M059J (cell line): ENCODE results near the gene MRPL28. TPM values are rescaled to one million over a fixed set of nuclear protein-coding genes. Genes with fewer than 3 reads are reported as not detected.
"Not testable (repeated sequence)": the region's sequence is repeated elsewhere in the genome, so short reads cannot be mapped to it uniquely, and the experiment has no call there.

Experiments used
- DNase-seq: peaks from one replicate; pipeline ENCODE4 v3.0.0-alpha.2; 2012; ENCODE audit warnings: low read depth
- total RNA-seq: library from RNA; depleted of rRNA; stranded (reverse); fragments of >200 nt; shearing (Covaris generic); gene quantifications from 2 replicates; pipeline ENCODE4 v1.2.3, GENCODE V29; 2014

MRPL28 gene
- total RNA-seq, 1 experiment from 2014 or later = 177 TPM

DNA sequence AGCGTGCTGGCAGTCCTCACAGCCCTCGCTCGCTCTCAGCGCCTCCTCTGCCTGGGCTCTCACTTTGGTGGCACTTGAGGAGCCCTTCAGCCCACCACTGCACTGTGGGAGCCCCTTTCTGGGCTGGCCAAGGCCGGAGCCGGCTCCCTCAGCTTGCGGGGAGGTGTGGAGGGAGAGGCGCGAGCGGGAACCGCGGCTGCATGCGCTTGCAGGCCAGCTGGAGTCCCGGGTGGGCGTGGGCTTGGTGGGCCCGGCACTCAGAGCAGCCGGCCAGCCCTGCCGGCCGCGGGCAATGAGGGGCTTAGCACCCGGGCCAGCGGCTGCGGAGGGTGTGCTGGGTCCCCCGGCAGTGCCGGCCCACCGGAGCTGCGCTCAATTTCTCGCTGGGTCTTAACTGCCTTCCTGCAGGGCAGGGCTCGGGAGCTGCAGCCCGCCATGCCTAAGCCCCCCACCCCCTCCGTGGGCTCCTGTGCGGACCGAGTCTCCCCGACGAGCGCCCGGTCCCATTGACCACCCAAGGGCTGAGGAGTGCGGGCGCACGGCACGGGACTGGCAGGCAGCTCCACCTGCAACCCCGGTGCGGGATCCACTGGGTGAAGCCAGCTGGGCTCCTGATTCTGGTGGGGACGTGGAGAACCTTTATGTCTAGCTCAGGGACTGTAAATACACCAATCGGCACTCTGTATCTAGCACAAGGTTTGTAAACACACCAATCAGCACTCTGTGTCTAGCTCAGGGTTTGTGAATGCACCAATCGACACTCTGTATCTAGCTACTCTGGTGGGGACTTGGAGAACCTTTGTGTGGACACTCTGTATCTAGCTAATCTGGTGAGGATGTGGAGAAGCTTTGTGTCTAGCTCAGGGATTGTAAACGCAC, 29.0 kb downstream of the MRPL28 start:
- not testable (repeated sequence) for DNase-seq

DNA sequence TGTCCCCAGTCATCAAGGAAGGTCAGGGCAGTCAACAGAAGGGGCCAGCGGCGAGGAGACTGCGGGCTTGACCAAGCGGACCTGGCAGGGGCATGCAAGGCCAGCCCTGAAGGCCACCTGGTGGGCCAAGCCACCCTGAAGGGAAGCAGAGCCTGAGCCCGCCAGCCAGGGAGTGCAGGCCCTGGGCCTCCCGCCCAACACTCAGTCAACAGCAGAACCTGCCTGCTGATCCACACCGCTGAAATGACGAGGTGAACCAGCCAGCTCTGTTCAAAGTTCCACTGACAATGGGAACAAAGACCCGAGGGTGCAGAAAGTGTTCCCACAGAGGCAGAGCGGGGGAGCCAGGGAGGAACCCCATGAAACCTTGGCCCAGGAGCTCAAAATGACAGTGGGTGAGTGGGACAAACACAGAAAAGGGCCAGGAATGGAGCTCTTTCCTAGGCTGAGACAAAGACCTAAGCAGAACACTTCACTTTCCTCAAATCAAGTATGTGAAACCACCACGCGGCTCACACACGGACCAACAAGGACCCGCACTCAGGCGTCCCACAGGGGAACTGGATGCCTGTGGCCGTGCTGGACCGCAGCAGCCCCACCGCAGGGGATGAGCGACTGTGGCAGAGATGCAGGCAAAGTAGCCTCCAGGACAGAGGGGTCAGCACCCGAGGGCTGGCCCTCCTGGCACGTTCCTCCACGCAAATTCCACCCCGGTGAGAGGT, 29.8 kb downstream of the MRPL28 start:
- DNase-seq = no peak

DNA sequence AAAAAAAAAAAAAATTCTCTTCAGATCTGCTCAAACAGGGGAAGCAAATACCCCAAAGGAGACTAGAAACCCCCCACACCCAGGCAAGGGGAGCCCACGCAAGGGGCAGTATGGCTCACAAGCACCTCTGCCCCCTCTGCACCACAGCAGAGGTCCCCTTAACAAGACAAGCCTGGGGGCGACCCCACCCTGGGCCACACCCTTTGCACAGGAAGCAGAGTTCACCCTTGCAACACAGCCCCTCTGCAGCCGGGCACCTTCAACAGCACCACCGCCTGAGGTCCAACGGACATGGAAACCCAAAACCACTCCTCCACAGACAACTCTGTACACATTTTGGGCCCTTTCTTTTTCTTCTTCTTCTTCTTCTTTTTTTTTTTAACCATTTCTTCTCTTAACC, 30.7 kb downstream of the MRPL28 start:
- no peak for DNase-seq

DNA sequence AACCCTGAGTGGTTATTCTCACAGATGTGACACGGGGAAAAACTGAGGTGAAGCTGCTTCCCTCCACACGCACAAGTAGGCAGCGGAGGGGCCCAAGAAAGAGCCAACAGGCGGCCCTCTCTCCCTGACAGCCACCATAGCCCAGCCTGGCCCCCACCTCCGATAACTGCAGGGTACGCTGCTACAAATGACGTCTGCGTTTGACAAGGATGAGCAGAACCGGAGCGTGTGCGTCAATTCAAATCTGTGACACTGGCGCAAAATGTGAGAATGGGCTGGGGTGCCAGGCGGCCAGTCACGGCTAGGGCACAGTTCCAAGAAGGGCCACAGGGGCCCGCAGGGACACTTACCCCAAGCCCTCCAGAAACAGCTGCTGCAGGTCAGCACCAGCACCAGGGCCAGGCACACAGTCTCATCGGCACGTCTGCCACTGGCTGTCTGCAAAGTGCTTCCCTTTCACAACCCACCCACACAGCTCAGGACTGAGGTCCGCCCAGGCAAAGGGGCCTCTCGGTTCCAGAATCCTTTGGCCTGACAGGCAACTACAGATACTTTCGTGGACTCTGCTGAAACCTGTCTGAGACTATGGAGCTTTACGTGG, 32.3 kb downstream of the MRPL28 start:
- no peak for DNase-seq

DNA sequence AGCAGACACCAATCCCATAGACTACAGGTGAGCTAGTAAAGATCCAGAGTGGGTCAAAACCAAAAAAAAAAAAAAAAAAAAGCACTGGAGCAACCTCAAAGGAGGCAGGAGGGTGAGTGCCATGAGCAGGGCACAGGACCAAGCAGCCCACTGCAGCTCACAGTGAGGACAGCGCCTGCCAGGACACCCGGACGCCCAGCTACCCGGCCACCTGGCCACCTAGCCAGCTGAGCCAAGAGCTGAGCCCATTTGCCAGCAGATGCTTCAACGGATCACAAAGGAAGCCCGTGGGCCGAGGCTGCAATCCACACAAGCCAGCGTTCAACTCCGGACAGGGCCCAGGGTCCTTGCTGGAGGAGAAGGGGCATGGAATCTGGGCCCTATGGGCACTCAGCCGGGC, 32.9 kb downstream of the MRPL28 start:
- DNase-seq = no peak

DNA sequence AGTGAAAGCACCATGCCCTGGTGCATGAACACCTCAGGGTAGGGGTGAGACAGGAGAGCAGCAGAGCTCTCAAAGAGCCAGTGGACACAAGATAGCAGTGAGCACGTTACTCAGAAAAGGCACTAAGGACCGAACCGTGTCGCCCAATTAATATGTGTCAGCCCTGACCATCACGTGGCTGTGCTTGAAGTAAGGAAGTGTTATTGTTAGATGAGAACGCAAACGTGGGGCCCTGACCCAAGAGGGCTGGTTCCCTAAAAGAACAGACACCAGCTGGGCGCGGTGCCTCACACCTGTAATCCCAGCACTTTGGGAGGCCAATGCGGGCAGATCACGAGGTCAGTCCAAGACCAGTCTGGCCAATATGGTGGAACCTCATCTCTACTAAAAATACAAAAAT, 34.1 kb downstream of the MRPL28 start:
- no peak for DNase-seq

DNA sequence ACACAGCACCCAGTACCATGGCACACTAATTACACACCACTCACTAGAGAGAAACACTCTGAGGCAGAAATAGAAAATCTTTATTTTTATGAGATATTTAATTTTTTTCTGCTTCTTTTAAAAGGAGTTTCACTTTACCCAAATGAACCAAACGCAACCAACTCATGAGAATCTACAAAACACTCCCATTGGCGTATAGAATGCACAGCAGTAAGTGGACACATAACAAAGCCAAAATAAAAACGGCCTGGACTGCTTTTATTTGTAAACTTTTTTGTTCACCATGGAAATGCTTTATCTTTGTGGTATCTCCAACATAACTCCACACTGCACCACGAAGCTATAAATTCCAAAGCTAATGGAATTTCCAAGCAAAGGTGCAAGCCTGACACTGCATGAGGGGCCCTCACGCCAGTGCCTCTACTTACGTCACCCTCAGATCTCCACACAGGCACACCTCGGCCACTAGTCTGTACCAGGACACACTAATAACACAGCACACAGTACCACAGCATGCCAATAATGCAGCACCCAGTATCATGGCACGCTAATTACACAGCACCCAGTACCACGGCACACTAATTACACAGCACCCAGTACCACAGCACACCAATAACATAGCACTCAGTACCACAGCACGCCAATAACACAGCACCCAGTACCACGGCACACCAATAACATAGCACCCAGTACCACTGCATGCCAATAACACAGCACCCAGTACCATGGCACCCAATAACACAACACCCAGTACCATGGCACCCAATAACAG, 35.3 kb downstream of the MRPL28 start:
- peak; percentile 68 for DNase-seq

DNA sequence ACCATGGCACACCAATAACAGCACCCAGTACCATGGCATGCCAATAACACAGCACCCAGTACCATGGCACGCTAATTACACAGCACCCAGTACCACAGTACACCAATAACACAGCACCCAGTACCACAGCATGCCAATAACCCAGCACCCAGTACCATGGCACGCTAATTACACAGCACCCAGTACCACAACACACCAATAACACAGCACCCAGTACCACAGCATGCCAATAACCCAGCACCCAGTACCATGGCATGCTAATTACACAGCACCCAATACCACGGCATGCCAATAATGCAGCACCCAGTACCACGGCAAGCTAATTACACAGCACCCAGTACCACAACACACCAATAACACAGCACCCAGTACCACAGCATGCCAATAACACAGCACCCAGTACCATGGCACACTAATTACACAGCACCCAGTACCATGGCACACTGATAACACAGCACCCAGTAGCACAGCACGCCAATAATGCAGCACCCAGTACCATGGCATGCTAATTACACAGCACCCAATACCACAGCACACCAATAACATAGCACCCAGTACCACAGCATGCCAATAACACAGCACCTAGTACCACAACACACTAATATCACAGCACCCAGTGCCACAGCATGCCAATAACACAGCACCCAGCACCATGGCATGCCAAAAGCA, 36.0 kb downstream of the MRPL28 start:
- not testable (repeated sequence) for DNase-seq

DNA sequence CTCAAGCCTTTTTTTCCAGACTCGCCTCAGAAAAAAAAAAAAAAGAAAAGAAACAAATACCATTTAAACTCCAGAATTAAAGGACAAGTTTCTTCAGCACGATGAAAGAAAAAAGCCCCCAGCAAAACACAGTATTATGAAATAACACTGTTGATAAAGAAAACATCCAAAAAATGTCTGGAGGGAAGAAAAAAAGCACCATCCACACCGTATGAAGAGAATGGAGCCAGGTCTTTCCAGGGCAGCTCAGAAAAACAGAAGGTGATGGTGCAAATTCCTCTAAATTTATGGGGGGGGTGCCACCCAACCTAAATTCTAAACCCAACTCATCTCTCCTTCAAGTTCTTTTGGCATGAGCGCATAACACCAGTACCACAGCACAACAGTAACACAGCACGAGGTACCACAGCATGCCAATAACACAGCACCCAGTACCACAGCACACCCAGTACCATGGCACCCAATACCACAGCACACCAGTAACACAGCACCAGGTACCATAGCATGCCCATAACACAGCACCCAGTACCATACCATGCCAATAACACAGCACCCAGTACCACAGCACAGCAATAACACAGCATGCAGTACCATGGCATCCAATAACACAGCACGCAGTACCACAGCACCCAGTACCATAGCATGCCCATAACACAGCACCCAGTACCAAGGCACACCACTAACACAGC, 36.8 kb downstream of the MRPL28 start:
- DNase-seq = no peak

DNA sequence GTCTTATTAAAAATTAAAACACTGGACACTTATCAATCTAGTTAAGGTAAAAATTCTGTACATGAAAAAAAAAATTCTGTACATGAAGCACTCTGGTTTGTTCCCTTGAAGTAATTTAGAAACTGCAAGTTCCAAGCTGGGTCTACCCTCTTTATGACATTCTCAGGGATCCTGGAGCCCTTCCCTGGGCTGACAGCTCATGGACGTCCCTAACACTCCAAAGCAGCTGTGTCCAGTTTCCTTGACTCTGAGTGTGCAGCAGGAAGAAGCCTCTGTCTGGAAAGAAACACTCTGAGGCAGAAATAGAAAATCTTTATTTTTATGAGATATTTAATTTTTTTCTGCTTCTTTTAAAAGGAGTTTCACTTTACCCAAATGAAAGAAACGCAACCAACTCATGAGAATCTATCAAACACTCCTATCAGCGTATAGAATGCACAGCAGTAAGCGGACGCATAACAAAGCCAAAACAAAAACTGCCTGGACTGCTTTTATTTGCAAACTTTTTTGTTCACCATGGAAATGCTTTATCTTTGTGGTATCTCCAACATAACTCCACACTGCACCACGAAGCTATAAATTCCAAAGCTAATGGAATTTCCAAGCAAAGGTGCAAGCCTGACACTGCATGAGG, 39.0 kb downstream of the MRPL28 start:
- peak; percentile 60 for DNase-seq

DNA sequence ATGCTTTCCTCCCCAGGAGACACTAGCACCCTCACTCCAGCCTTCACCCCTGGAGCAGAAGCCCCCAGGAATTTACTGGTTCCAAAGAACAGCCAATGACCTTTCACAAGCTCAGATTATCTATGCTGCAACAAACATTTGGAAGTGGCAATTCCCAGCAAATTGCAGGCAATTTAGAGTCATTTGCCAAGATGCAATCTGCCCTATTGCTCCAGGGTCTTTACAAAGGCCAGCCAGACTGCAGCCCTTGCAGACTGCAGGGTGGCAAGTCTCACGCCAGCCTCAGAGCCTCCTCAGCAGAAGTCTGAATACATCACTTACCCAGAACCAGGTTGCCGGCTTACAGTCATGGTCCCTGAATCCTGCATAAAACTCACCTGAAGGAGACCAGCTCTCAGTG, 39.6 kb downstream of the MRPL28 start:
- DNase-seq = no peak

DNA sequence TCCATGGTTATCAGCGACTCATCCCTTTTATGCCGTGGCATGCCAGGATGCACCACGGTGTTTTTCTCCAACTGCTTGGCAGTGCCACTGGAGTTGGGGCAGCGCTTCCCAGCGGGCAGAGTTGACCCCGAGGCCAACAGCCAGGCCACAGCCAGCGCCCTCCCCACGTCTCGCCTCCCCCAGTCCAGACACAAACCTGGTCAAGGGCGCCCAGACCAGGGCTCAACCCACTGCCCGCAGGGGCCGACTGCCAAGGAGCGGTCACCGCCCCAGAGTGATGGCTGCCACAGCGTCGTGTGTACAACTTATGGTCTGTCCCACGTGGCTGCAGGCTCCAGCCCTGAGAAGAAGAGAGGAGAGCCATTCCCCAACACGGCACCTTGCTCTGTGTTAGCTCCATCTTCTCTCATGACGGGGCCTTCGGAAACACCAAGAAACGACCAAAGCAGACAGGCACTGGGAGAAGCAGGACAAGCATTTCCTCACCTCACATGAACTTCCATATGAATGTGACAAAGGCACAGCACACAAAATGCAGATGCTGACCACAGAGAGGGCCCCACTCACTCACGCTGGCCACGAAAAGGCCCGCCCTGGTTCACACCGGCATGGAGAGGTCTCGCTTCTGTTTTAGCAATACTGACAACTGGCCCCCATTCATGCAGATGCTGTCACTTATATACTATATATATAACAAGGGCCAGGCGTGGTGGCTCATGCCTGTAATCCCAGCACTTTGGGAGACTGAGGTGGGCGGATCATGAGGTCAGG, 44.8 kb downstream of the MRPL28 start:
- DNase-seq = no peak

DNA sequence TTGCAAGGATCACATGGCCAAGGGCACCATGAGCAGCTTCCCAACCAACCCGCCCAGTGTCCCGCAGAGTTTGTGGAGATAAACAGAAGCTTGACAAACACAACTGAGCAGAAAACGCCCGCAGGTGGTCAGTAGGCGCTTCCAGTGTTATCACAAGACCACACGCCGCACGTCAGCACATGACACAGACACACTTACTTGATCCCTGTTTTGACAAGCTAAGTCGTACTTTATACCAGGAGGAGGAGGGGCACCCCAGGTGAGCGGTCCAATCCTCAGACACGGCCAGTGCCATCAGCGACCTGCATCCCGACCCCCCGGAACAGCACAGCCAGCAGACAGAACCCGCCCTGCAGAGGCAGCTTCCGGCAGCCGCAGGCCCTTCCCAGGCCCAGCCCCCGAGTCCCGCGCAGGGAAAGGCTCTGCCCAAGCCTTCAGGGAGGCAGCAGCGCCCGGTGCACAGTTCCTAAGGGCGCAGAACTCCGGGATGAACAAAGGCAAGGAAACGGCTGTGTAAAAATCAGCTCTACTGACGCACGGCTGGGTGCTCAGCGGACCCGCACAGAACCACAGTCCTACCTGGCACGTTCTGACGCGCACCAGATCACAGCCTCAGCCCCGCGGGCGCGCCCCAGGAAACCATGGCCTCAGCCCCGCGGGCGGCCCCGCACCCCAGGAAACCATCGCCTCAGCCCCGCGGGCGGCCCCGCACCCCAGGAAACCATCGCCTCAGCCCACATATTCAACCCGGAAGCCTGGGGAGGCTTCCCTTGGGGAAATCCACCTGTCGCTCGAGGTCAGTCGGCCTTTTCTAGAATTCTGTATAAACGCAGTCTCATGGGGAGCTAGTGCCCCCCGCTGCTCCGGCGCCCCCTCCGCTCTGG, 45.6 kb downstream of the MRPL28 start:
- DNase-seq = no peak

DNA sequence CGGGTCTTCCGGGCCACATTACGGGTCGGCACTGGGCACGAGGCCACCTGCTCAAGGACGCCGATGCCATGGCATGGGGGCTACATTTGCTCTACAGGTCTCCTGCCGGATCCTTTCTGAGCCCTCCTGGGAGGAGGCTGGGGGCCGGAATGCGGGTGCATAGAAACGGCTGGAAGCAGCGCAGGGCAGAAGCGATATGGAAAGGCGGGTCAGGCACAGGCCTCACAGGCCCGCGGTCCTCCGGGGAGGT, 46.2 kb downstream of the MRPL28 start:
- no peak for DNase-seq

DNA sequence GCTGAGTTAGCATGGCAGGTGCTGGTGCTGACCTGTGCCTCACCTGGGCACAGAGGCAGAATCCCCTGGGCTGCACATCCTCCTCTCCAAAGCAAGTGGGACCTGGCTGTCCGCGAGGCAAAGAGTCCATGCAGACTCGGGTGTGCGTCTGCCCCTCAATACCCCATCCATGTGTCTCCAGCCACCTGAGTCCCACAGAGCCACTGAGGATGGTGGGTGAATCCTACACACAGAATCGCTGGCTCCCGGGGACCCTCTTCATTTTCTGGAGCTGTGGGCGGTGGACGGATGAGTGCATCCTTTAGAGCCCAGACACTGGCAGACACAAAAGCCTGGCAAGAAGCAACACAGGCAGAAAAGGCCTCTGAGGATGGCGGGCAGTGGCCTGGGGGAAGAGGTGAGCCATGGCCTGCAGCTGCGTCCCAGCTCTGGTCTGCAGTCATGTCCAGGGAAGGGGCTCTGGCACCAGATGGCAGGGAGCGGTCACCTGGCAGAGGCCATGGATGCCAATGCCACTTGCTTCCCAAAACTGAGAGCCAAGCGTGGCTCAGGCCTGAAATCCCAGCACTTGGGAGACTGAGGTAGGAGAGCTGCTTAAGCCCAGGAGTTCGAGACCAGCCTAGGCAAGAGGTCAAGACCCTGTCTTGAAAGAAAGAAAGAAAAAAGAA, 47.7 kb downstream of the MRPL28 start:
- DNase-seq = no peak

DNA sequence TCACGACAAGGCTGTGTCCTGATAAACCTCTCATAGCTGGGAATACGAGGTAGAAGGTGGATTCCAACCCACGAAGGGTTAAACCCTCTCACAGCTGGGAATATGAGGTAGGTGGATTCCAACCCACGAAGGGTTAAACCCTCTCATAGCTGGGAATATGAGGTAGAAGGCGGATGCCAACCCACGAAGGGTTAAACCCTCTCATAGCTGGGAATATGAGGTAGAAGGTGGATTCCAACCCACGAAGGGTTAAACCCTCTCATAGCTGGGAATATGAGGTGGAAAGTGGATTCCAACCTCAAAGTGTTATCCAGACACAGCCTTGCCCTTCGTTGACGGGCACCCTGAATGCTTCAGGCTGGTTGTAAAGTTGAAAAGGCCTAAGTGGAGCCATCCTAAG, 48.8 kb downstream of the MRPL28 start:
- DNase-seq = no peak

DNA sequence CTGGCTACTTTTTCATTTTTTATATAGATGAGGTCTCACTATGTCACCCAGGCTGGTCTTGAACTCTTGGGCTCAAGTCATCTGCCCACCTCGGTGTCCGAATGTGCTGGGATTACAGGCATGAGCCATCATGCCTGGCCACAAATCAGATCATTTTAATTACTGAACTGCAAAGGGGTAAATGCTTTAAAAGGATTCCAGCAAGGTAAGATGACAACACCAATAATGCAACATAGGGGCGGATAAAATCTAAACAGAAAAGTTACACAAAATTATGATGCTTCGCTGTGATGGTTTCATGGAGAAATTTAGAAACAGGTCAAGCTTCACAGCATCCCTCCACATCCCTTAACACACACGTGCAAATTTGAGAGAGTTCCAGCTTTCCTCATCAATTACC, 50.1 kb downstream of the MRPL28 start:
- no peak for DNase-seq

DNA sequence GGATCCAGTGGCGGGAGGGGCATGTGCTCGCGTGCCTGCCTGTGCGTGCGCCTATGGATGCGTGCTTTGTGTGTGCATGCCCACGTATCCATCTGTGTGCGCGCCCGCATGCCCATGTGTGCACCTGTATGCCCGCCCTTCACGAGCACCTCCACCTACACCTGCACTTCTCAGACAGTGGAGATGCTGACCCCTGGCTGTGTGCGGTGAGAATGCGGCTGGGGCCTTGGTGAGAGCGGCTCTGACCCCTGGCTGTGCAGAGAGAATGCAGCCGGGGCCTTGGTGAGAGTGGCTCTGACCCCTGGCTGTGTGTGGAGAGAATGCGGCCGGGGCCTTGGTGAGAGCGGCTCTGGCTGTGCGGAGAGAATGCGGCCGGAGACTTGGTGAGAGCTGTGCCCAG, 51.7 kb downstream of the MRPL28 start:
- no peak for DNase-seq
